ENCODE data around the gene CDH4.

The CDH4 gene

GRCh38 chr20:61529354-61529753 lies 277.3 kb downstream of the CDH4 start:
- no peaks in the 10 kb centered on the region for H3K36me3 ChIP-seq (ENCODE audit: control insufficient read depth in 2 of 2, insufficient read depth in 1 of 2, low read length in 2 of 2)
- TF ChIP-seq IKZF3 (tag by site-specific recombination; IDR thresholded peaks at IDR 0.05) (no peak), ZNF211 (tag by site-specific recombination; IDR thresholded peaks at IDR 0.05; ENCODE audit: low read depth) (no peak), ZSCAN16 (tag by site-specific recombination; IDR thresholded peaks at IDR 0.05) (no peak), GLI2 (tag by site-specific recombination; IDR thresholded peaks at IDR 0.05; ENCODE audit: borderline replicate concordance, low read depth) (no peak), ZNF623 (tag by site-specific recombination; IDR thresholded peaks at IDR 0.05) (no peak), YY2 (tag by site-specific recombination; IDR thresholded peaks at IDR 0.05) (no peak), SALL2 (tag by site-specific recombination; IDR thresholded peaks at IDR 0.05; ENCODE audit: borderline replicate concordance) (no peak), ZNF843 (tag by site-specific recombination; IDR thresholded peaks at IDR 0.05) (no peak)
- no peaks in the 10 kb centered on the region for H3K4me1 ChIP-seq (ENCODE audit: control insufficient read depth, insufficient read depth, low read length)
- H3K27ac ChIP-seq (ENCODE audit: extremely low read depth, low read depth, low read length) = no peak overlapping the region
- H3K9me3 ChIP-seq (ENCODE audit: control insufficient read depth, insufficient read depth, low read depth, low read length) = no peaks in the 10 kb centered on the region
- no peak overlapping the region for H3K4me3 ChIP-seq (ENCODE audit: low read depth, low read length)
- ChIA-PET POLR2A (no interaction called here), CTCF (no interaction called here)

GRCh38 chr20:61531553-61532345 lies 279.7 kb downstream of the CDH4 start:
- no peak overlapping the region for H3K4me3 ChIP-seq (ENCODE audit: low read depth, low read length)
- H3K9me3 ChIP-seq (ENCODE audit: control insufficient read depth, insufficient read depth, low read depth, low read length) = no peaks in the 10 kb centered on the region
- H3K36me3 ChIP-seq (ENCODE audit: control insufficient read depth in 2 of 2, insufficient read depth in 1 of 2, low read length in 2 of 2) = no peaks in the 10 kb centered on the region
- TF ChIP-seq ZNF792 (tag by site-specific recombination; IDR thresholded peaks at IDR 0.05) (no peak), ZNF629 (tag by site-specific recombination; IDR thresholded peaks at IDR 0.05) (no peak), ZFHX2 (tag by site-specific recombination; conservative IDR thresholded peaks at IDR 0.05) (no peak), ZNF837 (tag by site-specific recombination; IDR thresholded peaks at IDR 0.05) (no peak), ZNF341 (tag by site-specific recombination; IDR thresholded peaks at IDR 0.05; ENCODE audit: low read depth) (no peak), ZNF121 (tag by site-specific recombination; IDR thresholded peaks at IDR 0.05) (no peak), SCRT1 (tag by site-specific recombination; IDR thresholded peaks at IDR 0.05; ENCODE audit: borderline replicate concordance) (no peak), ZBTB1 (tag by site-specific recombination; IDR thresholded peaks at IDR 0.05) (no peak), ZNF677 (tag by site-specific recombination; IDR thresholded peaks at IDR 0.05) (no peak), SP7 (tag by site-specific recombination; IDR thresholded peaks at IDR 0.05) (no peak), ELK4 (IDR thresholded peaks at IDR 0.05; ENCODE audit: borderline replicate concordance, low read depth, low read length) (no peak), FEZF1 (tag by site-specific recombination; IDR thresholded peaks at IDR 0.05) (no peak), ZSCAN23 (tag by site-specific recombination; IDR thresholded peaks at IDR 0.05) (no peak), KLF9 (tag by site-specific recombination; IDR thresholded peaks at IDR 0.05; ENCODE audit: low read depth) (no peak), ZNF202 (tag by site-specific recombination; IDR thresholded peaks at IDR 0.05; ENCODE audit: borderline replicate concordance) (no peak), ZSCAN4 (tag by site-specific recombination; IDR thresholded peaks at IDR 0.05) (no peak), ZNF157 (tag by site-specific recombination; IDR thresholded peaks at IDR 0.05) (no peak), ZNF670 (tag by site-specific recombination; IDR thresholded peaks at IDR 0.05; ENCODE audit: low read depth) (no peak)
- no peaks in the 10 kb centered on the region for H3K4me1 ChIP-seq (ENCODE audit: control insufficient read depth, insufficient read depth, low read length)
- H3K27ac ChIP-seq (ENCODE audit: extremely low read depth, low read depth, low read length) = no peak overlapping the region
- POLR2A ChIA-PET = no interaction called here
- CTCF ChIA-PET = no interaction called here
